Measurements from ENCODE around the gene TAS2R60. TPM values are rescaled to one million over a fixed set of nuclear protein-coding genes. Genes with fewer than 3 reads are reported as not detected.

Gene TAS2R60
- total and polyA plus RNA-seq, 2 of the 8 experiments (the other 6 are each of a cell fraction or from before 2014, with no cell fraction given): 0.15 to 0.32 TPM

GRCh38 chr7:143406002-143406357 lies 37.3 kb upstream of the TAS2R60 start:
- ChIA-PET POLR2A (ENCODE audit: partially characterized antibody) (interaction anchor here (0.8 to 25.2 kb wide), 12 partner anchors 9 to 118 kb away, joined by 3 to 518 read pairs (median 5); partner anchors contain the start of genes CASP2, FAM131B and ZYX), CTCF (ENCODE audit: partially characterized antibody) (interaction anchor here (1.2 to 23.5 kb wide), 8 partner anchors 10 to 166 kb away, joined by 4 to 359 read pairs (median 52); partner anchors contain the start of gene ZYX)
- Histone ChIP-seq H2BK12ac (ENCODE audit: low read depth, low read length) (0 out of 2 replicates have a peak overlapping the region, but pooled peaks have one; percentile 91), H3K18ac (ENCODE audit: extremely low read depth, low read length) (peak overlapping the region; percentile 63; the same call in 1 of the 2 replicates), H4K91ac (replicated peaks; ENCODE audit: insufficient read length, low read length) (no peak overlapping the region), H3K14ac (ENCODE audit: insufficient read length) (no peak overlapping the region), H3K23me2 (ENCODE audit: low read depth, low read length) (peaks cover 14% of the 10 kb centered on the region), H3K27me3 (replicated peaks in 1 of 4; ENCODE audit: control insufficient read depth in 3 of 4, extremely low read depth in 1 of 4, insufficient read depth in 3 of 4, low read length in 3 of 4) (no peaks in the 10 kb centered on the region), H3K79me1 (ENCODE audit: low read depth, low read length) (peaks cover 17% of the 10 kb centered on the region), H3K56ac (replicated peaks; ENCODE audit: insufficient read length, low read depth, low read length) (no peak overlapping the region), H2BK20ac (ENCODE audit: low read length) (no peak overlapping the region), H2BK15ac (ENCODE audit: low read length) (peak overlapping the region; percentile 76; the same call in 1 of the 2 replicates), H3K9ac (replicated peaks in 1 of 4; ENCODE audit: extremely low read depth in 1 of 4, low read depth in 3 of 4, low read length in 3 of 4) (no peak overlapping the region), H3K79me2 (ENCODE audit: control insufficient read depth in 1 of 2, insufficient read depth in 2 of 2, low read length in 2 of 2) (peaks cover 0 to 52% of the 10 kb centered on the region in 2 experiments; a peak in 3 of 4 replicates), H2AK5ac (ENCODE audit: low read depth, low read length) (no peak overlapping the region), H3K23ac (ENCODE audit: insufficient read length) (no peak overlapping the region), H4K20me1 (replicated peaks in 1 of 2; ENCODE audit: control insufficient read depth in 1 of 2, insufficient read depth in 2 of 2, low read length in 2 of 2) (peaks cover 3 to 8% of the 10 kb centered on the region in 2 experiments), H3K4me3 (ENCODE audit: extremely low read depth in 1 of 4, insufficient read depth in 2 of 4, low read depth in 3 of 4, low read length in 4 of 4) (peak overlapping the region in 2 of 4 experiments; percentile 16 to 90; a peak in 3 of 8 replicates), H4K8ac (ENCODE audit: extremely low read depth, insufficient read depth, low read length) (no peak overlapping the region), H4K5ac (ENCODE audit: insufficient read length, low read depth, low read length) (no peak overlapping the region), H3K4ac (replicated peaks; ENCODE audit: insufficient read length, low read depth, low read length) (no peak overlapping the region), H2BK120ac (replicated peaks; ENCODE audit: low read depth, low read length) (no peak overlapping the region), H2AFZ (ENCODE audit: low read length) (no peak overlapping the region), H3K27ac (ENCODE audit: low read depth, low read length) (no peak overlapping the region), H2BK5ac (ENCODE audit: low read depth, low read length) (peak overlapping the region; percentile 73; the same call in 1 of the 2 replicates), H3K4me2 (ENCODE audit: insufficient read depth in 1 of 2, low read depth in 2 of 2, low read length in 2 of 2) (peak overlapping the region; percentile 54 to 96), H3K36me3 (ENCODE audit: control insufficient read depth in 2 of 4, insufficient read depth in 4 of 4, low read length in 3 of 4) (peaks cover 7 to 16% (median 11%) of the 10 kb centered on the region in 4 experiments; a peak in 7 of 8 replicates), H3K9me3 (ENCODE audit: insufficient read depth in 2 of 2, low read depth in 1 of 2, low read length in 1 of 2) (no peaks in the 10 kb centered on the region), H3K4me1 (replicated peaks in 1 of 4; ENCODE audit: control insufficient read depth in 3 of 4, insufficient read depth in 4 of 4, low read length in 3 of 4) (peaks cover 17 to 36% (median 27%) of the 10 kb centered on the region in 4 experiments)
- TF ChIP-seq, protein P1, sequence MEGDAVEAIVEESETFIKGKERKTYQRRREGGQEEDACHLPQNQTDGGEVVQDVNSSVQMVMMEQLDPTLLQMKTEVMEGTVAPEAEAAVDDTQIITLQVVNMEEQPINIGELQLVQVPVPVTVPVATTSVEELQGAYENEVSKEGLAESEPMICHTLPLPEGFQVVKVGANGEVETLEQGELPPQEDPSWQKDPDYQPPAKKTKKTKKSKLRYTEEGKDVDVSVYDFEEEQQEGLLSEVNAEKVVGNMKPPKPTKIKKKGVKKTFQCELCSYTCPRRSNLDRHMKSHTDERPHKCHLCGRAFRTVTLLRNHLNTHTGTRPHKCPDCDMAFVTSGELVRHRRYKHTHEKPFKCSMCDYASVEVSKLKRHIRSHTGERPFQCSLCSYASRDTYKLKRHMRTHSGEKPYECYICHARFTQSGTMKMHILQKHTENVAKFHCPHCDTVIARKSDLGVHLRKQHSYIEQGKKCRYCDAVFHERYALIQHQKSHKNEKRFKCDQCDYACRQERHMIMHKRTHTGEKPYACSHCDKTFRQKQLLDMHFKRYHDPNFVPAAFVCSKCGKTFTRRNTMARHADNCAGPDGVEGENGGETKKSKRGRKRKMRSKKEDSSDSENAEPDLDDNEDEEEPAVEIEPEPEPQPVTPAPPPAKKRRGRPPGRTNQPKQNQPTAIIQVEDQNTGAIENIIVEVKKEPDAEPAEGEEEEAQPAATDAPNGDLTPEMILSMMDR (IDR thresholded peaks at IDR 0.05; ENCODE audit: control extremely low read depth in 1 of 3, insufficient read depth in 1 of 3, low read depth in 1 of 3, low read length in 3 of 3): no peak
- TF ChIP-seq SIN3A (conservative IDR thresholded peaks at IDR 0.05 in 1 of 2, IDR thresholded peaks at IDR 0.05 in 1 of 2; ENCODE audit: low read depth in 1 of 2, low read length in 2 of 2) (no peak), E2F6 (IDR thresholded peaks at IDR 0.05) (no peak), FOSL1 (IDR thresholded peaks at IDR 0.05; ENCODE audit: insufficient read depth, low read depth, low read length) (no peak), ASH2L (IDR thresholded peaks at IDR 0.05; ENCODE audit: low read length) (no peak), SP1 (IDR thresholded peaks at IDR 0.05; ENCODE audit: low read depth, low read length) (peak; percentile 52; the same call in 1 of the 2 replicates), SAP30 (IDR thresholded peaks at IDR 0.05; ENCODE audit: insufficient read depth, insufficient replicate concordance, low read length) (no peak), KDM1A (IDR thresholded peaks at IDR 0.05; ENCODE audit: borderline replicate concordance, low read length) (peak; percentile 86; the same call in 1 of the 2 replicates)
- WGBS, 2 experiments (ENCODE audit: extremely low coverage in 1 of 2, insufficient coverage in 1 of 2, insufficient read length in 1 of 2, insufficient replicate concordance in 2 of 2, low coverage in 1 of 2, low lambda C conversion rate in 2 of 2, missing lambda C conversion rate in 1 of 2): 39% methylated on average over 3 of the region's 3 CpGs; no CpG with 5 or more reads in 1 of the 2 experiments
- DNase-seq (ENCODE audit: low read depth in 1 of 2, low spot score in 2 of 2): peak; percentile 60 to 71
- FAIRE-seq: no peak
